Left lung (tissue), 10 donors: ENCODE data around the gene CANT1. TPM values are rescaled to one million over a fixed set of nuclear protein-coding genes. Genes with fewer than 3 reads are reported as not detected.

ENCODE experiments used
- ATAC-seq: fragments of 200-7000 bp; cut with Tn5 transposase; one replicate; pipeline ENCODE4 v1.9.1; 2020; ENCODE audit warnings: moderate library complexity
- DNase-seq, 4 donors: peaks; one replicate each; pipeline ENCODE4 v3.0.0-alpha.2; 2013 to 2020
- H3K27ac ChIP-seq, 2 donors: fragments of 200-600 bp; sonication (generic) in 1 of 2; one replicate each; pipeline versions ENCODE4 v1.5.0 to v1.8.0; 2020 to 2021
- H3K27me3 ChIP-seq, 2 donors: fragments of 200-600 bp; sonication (generic) in 1 of 2; one replicate each; pipeline versions ENCODE4 v1.5.0 to v1.8.0; 2020 to 2021
- H3K36me3 ChIP-seq, 2 donors: fragments of 200-600 bp; sonication (generic) in 1 of 2; one replicate each; pipeline versions ENCODE4 v1.5.0 to v1.8.0; 2020 to 2021
- H3K4me1 ChIP-seq, 2 donors: fragments of 200-600 bp; one replicate each; pipeline ENCODE4 v1.8.0; 2021
- H3K4me3 ChIP-seq, 2 donors: fragments of 200-600 bp; sonication (generic) in 1 of 2; one replicate each; pipeline versions ENCODE4 v1.5.0 to v1.8.0; 2020 to 2021; ENCODE audit warnings: mild to moderate bottlenecking in 1 of 2
- H3K9me3 ChIP-seq, 2 donors: fragments of 200-600 bp; sonication (generic) in 1 of 2; one replicate each; pipeline versions ENCODE4 v1.5.0 to v1.8.0; 2020 to 2021
- intact Hi-C, 2 donors: fragments of 100-400 bp; cut with DNase I; formaldehyde crosslinking; loops; one replicate each; pipeline versions ENCODE4 v1.11.2 to v1.14.2; 2022
- polyA plus RNA-seq, 6 donors: library from polyadenylated mRNA; unstranded; fragments of 120-200 nt; gene quantifications; one replicate each; pipeline ENCODE4 v1.2.1, GENCODE V29; 2013; ENCODE audit not compliant: insufficient read length in 6 of 6
- total RNA-seq, 2 donors: library from RNA; stranded (reverse); fragmentation: NEBNext Ultra II Directional; extraction: Animal tissue kit (Norgen Biotek cat#: 25700); gene quantifications; one replicate each; pipeline ENCODE4 v1.2.1, GENCODE V29; 2021
- TF ChIP-seq, protein P1 (sequence below), 2 donors: fragments of 200-600 bp; sonication (generic) in 1 of 2; IDR thresholded peaks; one replicate each; pipeline versions ENCODE4 v1.5.0 to v1.8.0; 2021; ENCODE audit warnings: antibody characterized with exemption in 2 of 2
- donor health status: DM: no; HTN: yes; CAD: no.
- donor health status: DM: no; HTN: no; CAD: no.

CANT1 gene
- total and polyA plus RNA-seq, 8 donors, result 37.9 to 69.0 (median 41.2) TPM

- TF ChIP-seq, protein P1, sequence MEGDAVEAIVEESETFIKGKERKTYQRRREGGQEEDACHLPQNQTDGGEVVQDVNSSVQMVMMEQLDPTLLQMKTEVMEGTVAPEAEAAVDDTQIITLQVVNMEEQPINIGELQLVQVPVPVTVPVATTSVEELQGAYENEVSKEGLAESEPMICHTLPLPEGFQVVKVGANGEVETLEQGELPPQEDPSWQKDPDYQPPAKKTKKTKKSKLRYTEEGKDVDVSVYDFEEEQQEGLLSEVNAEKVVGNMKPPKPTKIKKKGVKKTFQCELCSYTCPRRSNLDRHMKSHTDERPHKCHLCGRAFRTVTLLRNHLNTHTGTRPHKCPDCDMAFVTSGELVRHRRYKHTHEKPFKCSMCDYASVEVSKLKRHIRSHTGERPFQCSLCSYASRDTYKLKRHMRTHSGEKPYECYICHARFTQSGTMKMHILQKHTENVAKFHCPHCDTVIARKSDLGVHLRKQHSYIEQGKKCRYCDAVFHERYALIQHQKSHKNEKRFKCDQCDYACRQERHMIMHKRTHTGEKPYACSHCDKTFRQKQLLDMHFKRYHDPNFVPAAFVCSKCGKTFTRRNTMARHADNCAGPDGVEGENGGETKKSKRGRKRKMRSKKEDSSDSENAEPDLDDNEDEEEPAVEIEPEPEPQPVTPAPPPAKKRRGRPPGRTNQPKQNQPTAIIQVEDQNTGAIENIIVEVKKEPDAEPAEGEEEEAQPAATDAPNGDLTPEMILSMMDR (IDR thresholded peaks at IDR 0.05), result no peak
- H3K4me3 ChIP-seq, result no peak overlapping the region
- ATAC-seq (no peak), DNase-seq (no peak)
- peaks cover 0 to 3% of the 10 kb centered on the region in 2 donors for H3K9me3 ChIP-seq
- H3K4me1 ChIP-seq, result peaks cover 0 to 8% of the 10 kb centered on the region in 2 donors
- intact Hi-C loops, result no loop called here
- no peaks in the 10 kb centered on the region for H3K36me3 ChIP-seq
- no peaks in the 10 kb centered on the region for H3K27me3 ChIP-seq
- no peak overlapping the region for H3K27ac ChIP-seq
These were observed 40.3 kb upstream of the CANT1 start for GRCh38 chr17:79049821-79050220.

GRCh38 chr17:79048826-79049755 is 39.5 kb upstream of the CANT1 start:
- DNase-seq, result no peak
- no peaks in the 10 kb centered on the region for H3K27me3 ChIP-seq
- H3K27ac ChIP-seq, result no peak overlapping the region
- no peaks in the 10 kb centered on the region for H3K36me3 ChIP-seq
- intact Hi-C loops, result no loop called here
- H3K4me1 ChIP-seq, result peaks cover 0 to 8% of the 10 kb centered on the region in 2 donors
- no peak overlapping the region for H3K4me3 ChIP-seq
- ATAC-seq, result no peak
- TF ChIP-seq, protein P1 (IDR thresholded peaks at IDR 0.05), result no peak
- H3K9me3 ChIP-seq, result peaks cover 0 to under 1% of the 10 kb centered on the region in 2 donors

- no peak for DNase-seq
- Histone ChIP-seq H3K9me3 (no peaks in the 10 kb centered on the region), H3K4me1 (peaks cover 0 to 8% of the 10 kb centered on the region in 2 donors), H3K27me3 (no peaks in the 10 kb centered on the region), H3K27ac (no peak overlapping the region), H3K36me3 (no peaks in the 10 kb centered on the region), H3K4me3 (no peak overlapping the region)
- TF ChIP-seq, protein P1 (IDR thresholded peaks at IDR 0.05), result no peak
- ATAC-seq, result no peak
- intact Hi-C loops, result no loop called here
These were observed 38.6 kb upstream of the CANT1 start for GRCh38 chr17:79047923-79048825.

DNA sequence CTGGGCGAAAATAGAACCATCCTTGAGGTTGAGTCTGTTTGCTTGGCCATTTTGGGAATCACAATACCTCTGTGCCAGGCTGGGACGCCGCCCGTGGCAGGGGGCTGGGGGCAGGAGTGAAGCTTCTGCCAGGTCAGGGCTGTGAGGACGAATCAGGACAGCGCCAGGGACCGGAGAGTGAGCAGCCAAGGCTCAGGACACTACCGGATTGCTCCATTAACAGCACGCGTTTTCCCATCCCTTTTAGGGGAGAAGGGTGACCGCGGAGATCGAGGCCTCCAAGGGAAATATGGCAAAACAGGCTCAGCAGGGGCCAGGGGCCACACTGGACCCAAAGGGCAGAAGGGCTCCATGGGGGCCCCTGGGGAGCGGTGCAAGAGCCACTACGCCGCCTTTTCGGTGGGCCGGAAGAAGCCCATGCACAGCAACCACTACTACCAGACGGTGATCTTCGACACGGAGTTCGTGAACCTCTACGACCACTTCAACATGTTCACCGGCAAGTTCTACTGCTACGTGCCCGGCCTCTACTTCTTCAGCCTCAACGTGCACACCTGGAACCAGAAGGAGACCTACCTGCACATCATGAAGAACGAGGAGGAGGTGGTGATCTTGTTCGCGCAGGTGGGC is 37.8 kb upstream of the CANT1 start:
- TF ChIP-seq, protein P1 (IDR thresholded peaks at IDR 0.05), result no peak
- ATAC-seq, result no peak

More for the DNA sequence above, 37.8 kb upstream of the CANT1 start:
- Histone ChIP-seq H3K4me1 (peaks cover 0 to 10% of the 10 kb centered on the region in 2 donors), H3K36me3 (no peaks in the 10 kb centered on the region), H3K27me3 (no peaks in the 10 kb centered on the region), H3K4me3 (no peak overlapping the region), H3K9me3 (no peaks in the 10 kb centered on the region), H3K27ac (no peak overlapping the region)
- no peak for DNase-seq
- intact Hi-C loops, result no loop called here
